ENCODE results near the gene GM2A. TPM values are rescaled to one million over a fixed set of nuclear protein-coding genes. Genes with fewer than 3 reads are reported as not detected.
A peak's percentile ranks its signal among the peaks of the same experiment; 100 is the strongest.

GM2A gene
- total RNA-seq, 6 donors from 2014 or later, result 27.2 to 129 (median 59.0) TPM

GRCh38 chr5:151216781-151217180, 36.2 kb upstream of the GM2A start:
- DNase-seq (no peak), ATAC-seq (ENCODE audit: low FRiP score in 2 of 2) (no peak)
- Histone ChIP-seq H3K36me3 (no peaks in the 10 kb centered on the region), H3K4me1 (peaks cover 64 to 86% (median 77%) of the 10 kb centered on the region in 4 donors), H3K9me3 (no peaks in the 10 kb centered on the region), H3K4me3 (no peak overlapping the region), H3K27ac (peak overlapping the region in 2 of 4 donors; percentile 19 to 89), H3K27me3 (no peaks in the 10 kb centered on the region)
- no peak for TF ChIP-seq POLR2A (IDR thresholded peaks at IDR 0.05)
- TF ChIP-seq EP300 (IDR thresholded peaks at IDR 0.05), result no peak
- no peak for TF ChIP-seq CTCF (IDR thresholded peaks at IDR 0.05)
- TF ChIP-seq POLR2AphosphoS5 (IDR thresholded peaks at IDR 0.05), result no peak
- 74 to 87% methylated on average over 5 of the region's 5 CpGs for WGBS, 2 donors

GRCh38 chr5:151218177-151218576, 34.8 kb upstream of the GM2A start:
- Histone ChIP-seq H3K27me3 (no peaks in the 10 kb centered on the region), H3K36me3 (no peaks in the 10 kb centered on the region), H3K4me3 (no peak overlapping the region), H3K4me1 (peaks cover 65 to 86% (median 76%) of the 10 kb centered on the region in 4 donors), H3K9me3 (no peaks in the 10 kb centered on the region), H3K27ac (peak overlapping the region in 2 of 4 donors; percentile 48 to 49)
- peak in 1 of 2 donors; percentile 15 for DNase-seq
- no peak for ATAC-seq (ENCODE audit: low FRiP score in 2 of 2)
- TF ChIP-seq POLR2AphosphoS5 (IDR thresholded peaks at IDR 0.05), result no peak
- no peak for TF ChIP-seq EP300 (IDR thresholded peaks at IDR 0.05)
- TF ChIP-seq POLR2A (IDR thresholded peaks at IDR 0.05), result no peak
- no peak for TF ChIP-seq CTCF (IDR thresholded peaks at IDR 0.05)
- 80 to 88% methylated on average over 6 of the region's 6 CpGs for WGBS, 2 donors

- Histone ChIP-seq H3K27me3 (no peaks in the 10 kb centered on the region), H3K36me3 (no peaks in the 10 kb centered on the region), H3K4me3 (no peak overlapping the region), H3K27ac (peak overlapping the region in 1 of 4 donors; percentile 95), H3K9me3 (no peaks in the 10 kb centered on the region), H3K4me1 (peaks cover 61 to 82% (median 68%) of the 10 kb centered on the region in 4 donors)
- ATAC-seq (ENCODE audit: low FRiP score in 2 of 2), result no peak
- 87 to 91% methylated on average over 9 of the region's 9 CpGs for WGBS, 2 donors
- no peak for DNase-seq
- TF ChIP-seq EP300 (IDR thresholded peaks at IDR 0.05) (no peak), POLR2AphosphoS5 (IDR thresholded peaks at IDR 0.05) (no peak), CTCF (IDR thresholded peaks at IDR 0.05) (no peak), POLR2A (IDR thresholded peaks at IDR 0.05) (no peak)
Observed at GRCh38 chr5:151219138-151219537, 33.8 kb upstream of the GM2A start.

- Histone ChIP-seq H3K4me3 (no peak overlapping the region), H3K9me3 (no peaks in the 10 kb centered on the region), H3K27me3 (no peaks in the 10 kb centered on the region), H3K4me1 (peaks cover 61 to 82% (median 65%) of the 10 kb centered on the region in 4 donors), H3K36me3 (no peaks in the 10 kb centered on the region), H3K27ac (peak overlapping the region in 2 of 4 donors; percentile 94 to 95)
- no peak for TF ChIP-seq POLR2AphosphoS5 (IDR thresholded peaks at IDR 0.05)
- no peak for TF ChIP-seq EP300 (IDR thresholded peaks at IDR 0.05)
- no peak for TF ChIP-seq POLR2A (IDR thresholded peaks at IDR 0.05)
- no peak for TF ChIP-seq CTCF (IDR thresholded peaks at IDR 0.05)
- no peak for DNase-seq
- ATAC-seq (ENCODE audit: low FRiP score in 2 of 2), result no peak
- 80 to 83% methylated on average over 7 of the region's 7 CpGs for WGBS, 2 donors
Observed at GRCh38 chr5:151219789-151220188, 33.2 kb upstream of the GM2A start.

- no peak for ATAC-seq (ENCODE audit: low FRiP score in 2 of 2)
- H3K27ac ChIP-seq, result peak overlapping the region; percentile 45 to 95 (median 94)
- 82 to 84% methylated on average over 2 to 3 of the region's 3 CpGs for WGBS, 2 donors
- no peaks in the 10 kb centered on the region for H3K9me3 ChIP-seq
- no peaks in the 10 kb centered on the region for H3K36me3 ChIP-seq
- peaks cover 46 to 69% (median 53%) of the 10 kb centered on the region in 4 donors for H3K4me1 ChIP-seq
- no peak for DNase-seq
- no peak for TF ChIP-seq EP300 (IDR thresholded peaks at IDR 0.05)
- no peak for TF ChIP-seq POLR2A (IDR thresholded peaks at IDR 0.05)
- TF ChIP-seq POLR2AphosphoS5 (IDR thresholded peaks at IDR 0.05), result no peak
- no peak for TF ChIP-seq CTCF (IDR thresholded peaks at IDR 0.05)
- H3K27me3 ChIP-seq, result no peaks in the 10 kb centered on the region
- H3K4me3 ChIP-seq, result peak overlapping the region in 2 of 4 donors; percentile 74 to 98
Observed at GRCh38 chr5:151221574-151221973, 31.4 kb upstream of the GM2A start.

All from upper lobe of left lung (tissue), 6 donors.